ENCODE data around the gene KLHL2. TPM values are rescaled to one million over a fixed set of nuclear protein-coding genes. Genes with fewer than 3 reads are reported as not detected.

KLHL2 gene
- total and polyA plus RNA-seq, 2 of the 13 experiments (the other 11 are each of a cell fraction or from before 2014, with no cell fraction given) = 9.2 to 17.6 TPM

GRCh38 chr4:165328708-165329107 lies 121.3 kb downstream of the KLHL2 start (continued):
- TF ChIP-seq PAXIP1 (CRISPR knock-in tag; conservative IDR thresholded peaks at IDR 0.05) (0 out of 2 replicates have a peak, but pooled peaks have one; percentile 12), ZNF576 (CRISPR knock-in tag; IDR thresholded peaks at IDR 0.05) (no peak), CREB1 (IDR thresholded peaks at IDR 0.05) (no peak), CREB1 (CRISPR knock-in tag; IDR thresholded peaks at IDR 0.05) (peak; percentile 53; the same call in 1 of the 2 replicates), CREBL2 (CRISPR knock-in tag; IDR thresholded peaks at IDR 0.05; ENCODE audit: borderline replicate concordance) (no peak), ZNF580 (CRISPR knock-in tag; IDR thresholded peaks at IDR 0.05; ENCODE audit: borderline replicate concordance, low read depth) (no peak), ZNF280D (CRISPR knock-in tag; IDR thresholded peaks at IDR 0.05) (no peak), SRY (CRISPR knock-in tag; IDR thresholded peaks at IDR 0.05) (no peak), CC2D1A (CRISPR knock-in tag; IDR thresholded peaks at IDR 0.05) (no peak), SYNCRIP (IDR thresholded peaks at IDR 0.05; ENCODE audit: insufficient read depth, low read depth, low read length) (no peak), AHDC1 (CRISPR knock-in tag; IDR thresholded peaks at IDR 0.05; ENCODE audit: borderline replicate concordance) (0 out of 2 replicates have a peak, but pooled peaks have one; percentile 24), ZNF879 (CRISPR knock-in tag; IDR thresholded peaks at IDR 0.05) (no peak), ZSCAN31 (CRISPR knock-in tag; IDR thresholded peaks at IDR 0.05; ENCODE audit: low read depth) (no peak), ZNF510 (CRISPR knock-in tag; IDR thresholded peaks at IDR 0.05; ENCODE audit: low read depth) (no peak), MXD1 (CRISPR knock-in tag; IDR thresholded peaks at IDR 0.05) (no peak)
